DOHH2 (cell line): Measurements from ENCODE around the gene LTB4R.

Experiments used
- CTCF ChIP-seq: fragments of 200-600 bp; sonication (generic); IDR thresholded peaks from one replicate; pipeline ENCODE4 v1.5.1; 2014; ENCODE audit warnings: antibody characterized with exemption, mild to moderate bottlenecking, low read depth, low read length; ENCODE audit not compliant: poor library complexity, severe bottlenecking
- EZH2phosphoT487 ChIP-seq: fragments of 200-600 bp; sonication (generic); IDR thresholded peaks from 2 replicates; pipeline ENCODE4 v1.6.1; 2017; ENCODE audit warnings: borderline replicate concordance, mild to moderate bottlenecking, antibody characterized with exemption, low read length, moderate library complexity, mixed read lengths

- TF ChIP-seq CTCF (no peak), EZH2phosphoT487 (no peak)
Measured at GRCh38 chr14:24271834-24272263, 39.5 kb upstream of the LTB4R start.
